NCI-H1930 (cell line): ENCODE measurements around the gene CDV3.
"Not testable (repeated sequence)": the region's sequence is repeated elsewhere in the genome, so short reads cannot be mapped to it uniquely, and the experiment has no call there.

Experiments used
- DNase-seq, 2 experiments: peaks; one replicate each; lab custom pipeline; 2025; lab: John Stamatoyannopoulos, UW

Gene CDV3

GRCh38 chr3:133573629-133574194 lies at the start of gene CDV3:
TSS of gene CDV3 (plus strand) at chr3:133573686. CDS start at chr3:133574045, 359 bp downstream.
- DNase-seq: no peak

- not testable (repeated sequence) for DNase-seq
These were observed 49.7 kb upstream of the CDV3 start for GRCh38 chr3:133523758-133524157.

- DNase-seq: no peak
These were observed 48.1 kb upstream of the CDV3 start for GRCh38 chr3:133525435-133525834.

- DNase-seq: no peak
These were observed 46.3 kb upstream of the CDV3 start for GRCh38 chr3:133527081-133527715.

- DNase-seq: no peak
These were observed 43.7 kb upstream of the CDV3 start for GRCh38 chr3:133529809-133530208.

- no peak for DNase-seq
These were observed 41.5 kb upstream of the CDV3 start for GRCh38 chr3:133531981-133532380.

- no peak for DNase-seq
These were observed 40.5 kb upstream of the CDV3 start for GRCh38 chr3:133532951-133533350.

- DNase-seq: no peak
These were observed 37.3 kb upstream of the CDV3 start for GRCh38 chr3:133535971-133536881.

- not testable (repeated sequence) for DNase-seq
These were observed 36.4 kb upstream of the CDV3 start for GRCh38 chr3:133537131-133537530.

GRCh38 chr3:133538154-133538553 lies 35.3 kb upstream of the CDV3 start:
- no peak for DNase-seq

- DNase-seq: no peak
These were observed 32.4 kb upstream of the CDV3 start for GRCh38 chr3:133540896-133541674.

GRCh38 chr3:133542871-133543270 lies 30.6 kb upstream of the CDV3 start:
- DNase-seq: no peak

GRCh38 chr3:133544983-133545382 lies 28.5 kb upstream of the CDV3 start:
- not testable (repeated sequence) for DNase-seq

GRCh38 chr3:133547432-133548041 lies 25.9 kb upstream of the CDV3 start:
- DNase-seq: no peak

GRCh38 chr3:133548090-133548489 lies 25.4 kb upstream of the CDV3 start:
- DNase-seq: no peak

- no peak for DNase-seq
These were observed 23.9 kb upstream of the CDV3 start for GRCh38 chr3:133549565-133549964.

- DNase-seq: not testable (repeated sequence)
These were observed 21.9 kb upstream of the CDV3 start for GRCh38 chr3:133551589-133551988.

GRCh38 chr3:133561679-133562078 lies 11.8 kb upstream of the CDV3 start:
- DNase-seq: no peak

- DNase-seq: no peak
These were observed 11.1 kb upstream of the CDV3 start for GRCh38 chr3:133562376-133562775.

GRCh38 chr3:133563186-133563591 lies 10.3 kb upstream of the CDV3 start:
- DNase-seq: no peak

GRCh38 chr3:133563816-133564215 lies 9.7 kb upstream of the CDV3 start:
- no peak for DNase-seq
